ENCODE measurements around the gene ACSM6. TPM values are rescaled to one million over a fixed set of nuclear protein-coding genes. Genes with fewer than 3 reads are reported as not detected.
A peak's percentile ranks its signal among the peaks of the same experiment; 100 is the strongest.

Gene ACSM6
- polyA plus RNA-seq, 1 donor (not counting 4 experiments of a cell fraction or from before 2014, with no cell fraction given), result not detected

DNA sequence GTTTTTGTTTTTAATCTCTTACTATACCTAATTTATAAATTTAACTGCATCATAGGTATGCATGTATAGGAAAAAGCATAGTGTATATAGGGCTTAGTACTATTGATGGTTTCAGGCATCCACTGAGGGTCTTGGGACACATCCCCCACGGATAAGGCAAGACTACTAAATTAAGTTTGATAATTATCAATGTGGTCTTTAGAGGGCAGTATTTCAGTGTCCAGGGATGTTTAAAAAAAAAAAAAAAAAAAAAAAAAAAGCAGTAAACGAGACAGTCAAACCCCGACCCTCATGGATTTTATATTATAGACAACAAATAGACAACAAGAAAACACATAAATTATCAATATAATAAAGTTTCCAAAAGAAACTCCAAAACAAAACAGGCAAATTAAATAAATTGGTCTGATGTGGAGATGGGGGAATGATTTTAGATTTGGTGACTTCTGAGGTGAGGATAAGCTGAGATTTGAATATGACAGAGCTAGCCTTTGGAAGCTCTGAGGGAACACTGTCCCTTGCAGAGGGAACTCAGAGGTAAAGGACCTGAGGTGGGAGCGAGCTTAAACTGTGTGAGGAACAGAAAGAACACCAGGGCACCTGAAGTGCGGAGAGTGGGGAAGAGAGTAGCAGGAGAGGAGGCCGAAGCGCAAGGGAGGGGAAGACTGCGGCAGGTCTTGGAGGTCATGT is 14.8 kb downstream of the ACSM6 start:
- DNase-seq (ENCODE audit: low read depth, low spot score) (no peak), FAIRE-seq (no peak)
- Histone ChIP-seq H3K27ac (ENCODE audit: control insufficient read depth, insufficient read depth, low read length) (no peak overlapping the region), H3K27me3 (ENCODE audit: control insufficient read depth, extremely low read depth, insufficient read depth, low read length) (no peaks in the 10 kb centered on the region), H2AFZ (ENCODE audit: control insufficient read depth, low read length) (no peak overlapping the region), H3K79me2 (ENCODE audit: control insufficient read depth, insufficient read depth, low read length) (no peaks in the 10 kb centered on the region), H4K20me1 (ENCODE audit: control insufficient read depth, extremely low read depth, insufficient read depth, low read length) (no peaks in the 10 kb centered on the region), H3K9me1 (ENCODE audit: control insufficient read depth, extremely low read depth, insufficient read depth, low read length) (no peaks in the 10 kb centered on the region), H3K4me2 (ENCODE audit: control insufficient read depth, extremely low read depth, insufficient read depth, low read depth, low read length) (no peak overlapping the region), H3K9me3 (ENCODE audit: control insufficient read depth, low read depth, low read length) (no peaks in the 10 kb centered on the region), H3K4me3 (ENCODE audit: control insufficient read depth in 2 of 3, extremely low read depth in 1 of 3, insufficient read depth in 2 of 3, low read depth in 1 of 3, low read length in 3 of 3) (no peak overlapping the region), H3K4me1 (ENCODE audit: control insufficient read depth, extremely low read depth, insufficient read depth, low read length) (peaks cover 5% of the 10 kb centered on the region), H3K9ac (ENCODE audit: control insufficient read depth, extremely low read depth, insufficient read depth, low read length) (no peak overlapping the region), H3K36me3 (ENCODE audit: control insufficient read depth in 2 of 2, extremely low read depth in 1 of 2, insufficient read depth in 2 of 2, low read length in 2 of 2) (no peaks in the 10 kb centered on the region)
- dilution Hi-C loops (cut with MboI; ENCODE audit: extremely low pct_ligation_motif_present, low sequenced_read_pairs), result no loop called here
- no peak for TF ChIP-seq EZH2 (IDR thresholded peaks at IDR 0.05; ENCODE audit: low read length)
- TF ChIP-seq, protein P1, sequence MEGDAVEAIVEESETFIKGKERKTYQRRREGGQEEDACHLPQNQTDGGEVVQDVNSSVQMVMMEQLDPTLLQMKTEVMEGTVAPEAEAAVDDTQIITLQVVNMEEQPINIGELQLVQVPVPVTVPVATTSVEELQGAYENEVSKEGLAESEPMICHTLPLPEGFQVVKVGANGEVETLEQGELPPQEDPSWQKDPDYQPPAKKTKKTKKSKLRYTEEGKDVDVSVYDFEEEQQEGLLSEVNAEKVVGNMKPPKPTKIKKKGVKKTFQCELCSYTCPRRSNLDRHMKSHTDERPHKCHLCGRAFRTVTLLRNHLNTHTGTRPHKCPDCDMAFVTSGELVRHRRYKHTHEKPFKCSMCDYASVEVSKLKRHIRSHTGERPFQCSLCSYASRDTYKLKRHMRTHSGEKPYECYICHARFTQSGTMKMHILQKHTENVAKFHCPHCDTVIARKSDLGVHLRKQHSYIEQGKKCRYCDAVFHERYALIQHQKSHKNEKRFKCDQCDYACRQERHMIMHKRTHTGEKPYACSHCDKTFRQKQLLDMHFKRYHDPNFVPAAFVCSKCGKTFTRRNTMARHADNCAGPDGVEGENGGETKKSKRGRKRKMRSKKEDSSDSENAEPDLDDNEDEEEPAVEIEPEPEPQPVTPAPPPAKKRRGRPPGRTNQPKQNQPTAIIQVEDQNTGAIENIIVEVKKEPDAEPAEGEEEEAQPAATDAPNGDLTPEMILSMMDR (optimal IDR thresholded peaks at IDR 0.05 in 1 of 3, IDR thresholded peaks at IDR 0.05 in 1 of 3, conservative IDR thresholded peaks at IDR 0.05 in 1 of 3; ENCODE audit: extremely low read depth in 1 of 3, insufficient read depth in 2 of 3, low read length in 3 of 3), result peak in 2 of 3 experiments; percentile 15 to 33

DNA sequence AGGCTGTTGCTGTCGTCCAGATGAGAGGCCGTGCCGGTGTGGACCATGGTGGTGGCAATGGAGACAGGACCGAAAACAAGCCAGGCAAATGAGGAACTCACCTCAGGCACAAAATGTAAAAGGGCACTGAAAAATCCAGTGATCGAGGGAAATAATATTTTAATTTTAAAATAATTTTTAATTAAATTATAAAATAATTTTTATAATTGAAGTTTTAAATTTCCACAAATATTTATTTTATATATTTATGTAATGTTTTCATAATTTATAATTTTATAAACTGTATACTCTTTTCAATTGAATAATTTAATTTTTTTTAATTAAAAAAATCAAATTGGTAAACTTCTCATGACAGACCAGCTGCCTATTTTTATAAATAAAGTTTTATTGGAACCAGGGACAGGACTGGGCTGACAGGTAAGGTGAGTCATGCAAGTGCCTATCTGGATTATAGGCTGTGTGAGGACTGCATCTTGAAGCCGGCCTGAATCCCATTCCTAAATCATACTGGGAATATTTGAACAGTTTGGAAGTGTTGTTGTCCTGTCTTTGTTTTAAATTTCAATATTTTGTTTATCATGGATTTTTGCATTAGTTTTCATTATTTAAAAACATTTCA is 15.6 kb downstream of the ACSM6 start:
- Histone ChIP-seq H3K4me2 (ENCODE audit: control insufficient read depth, extremely low read depth, insufficient read depth, low read depth, low read length) (no peak overlapping the region), H3K27me3 (ENCODE audit: control insufficient read depth, extremely low read depth, insufficient read depth, low read length) (no peaks in the 10 kb centered on the region), H3K79me2 (ENCODE audit: control insufficient read depth, insufficient read depth, low read length) (no peaks in the 10 kb centered on the region), H3K4me1 (ENCODE audit: control insufficient read depth, extremely low read depth, insufficient read depth, low read length) (peaks cover 7% of the 10 kb centered on the region), H3K9me3 (ENCODE audit: control insufficient read depth, low read depth, low read length) (no peaks in the 10 kb centered on the region), H4K20me1 (ENCODE audit: control insufficient read depth, extremely low read depth, insufficient read depth, low read length) (no peaks in the 10 kb centered on the region), H3K36me3 (ENCODE audit: control insufficient read depth in 2 of 2, extremely low read depth in 1 of 2, insufficient read depth in 2 of 2, low read length in 2 of 2) (no peaks in the 10 kb centered on the region), H3K27ac (ENCODE audit: control insufficient read depth, insufficient read depth, low read length) (no peak overlapping the region), H3K9me1 (ENCODE audit: control insufficient read depth, extremely low read depth, insufficient read depth, low read length) (no peaks in the 10 kb centered on the region), H2AFZ (ENCODE audit: control insufficient read depth, low read length) (no peak overlapping the region), H3K4me3 (ENCODE audit: control insufficient read depth in 2 of 3, extremely low read depth in 1 of 3, insufficient read depth in 2 of 3, low read depth in 1 of 3, low read length in 3 of 3) (no peak overlapping the region), H3K9ac (ENCODE audit: control insufficient read depth, extremely low read depth, insufficient read depth, low read length) (no peak overlapping the region)
- DNase-seq (ENCODE audit: low read depth, low spot score) (no peak), FAIRE-seq (no peak)
- dilution Hi-C loops (cut with MboI; ENCODE audit: extremely low pct_ligation_motif_present, low sequenced_read_pairs), result no loop called here
- TF ChIP-seq, protein P1 (optimal IDR thresholded peaks at IDR 0.05 in 1 of 3, IDR thresholded peaks at IDR 0.05 in 1 of 3, conservative IDR thresholded peaks at IDR 0.05 in 1 of 3; ENCODE audit: extremely low read depth in 1 of 3, insufficient read depth in 2 of 3, low read length in 3 of 3), result no peak
- TF ChIP-seq EZH2 (IDR thresholded peaks at IDR 0.05; ENCODE audit: low read length), result no peak
